HG03060 (cell line): ENCODE measurements around the gene NAV2.
A peak's percentile ranks its signal among the peaks of the same experiment; 100 is the strongest.
"Not testable (repeated sequence)": the region's sequence is repeated elsewhere in the genome, so short reads cannot be mapped to it uniquely, and the experiment has no call there.

Experiments used
- ATAC-seq: cut with Tn5 transposase; IDR thresholded peaks from one replicate; pipeline ENCODE4 v1.9.1; 2021; ENCODE audit warnings: low read depth, moderate number of reproducible peaks; ENCODE audit not compliant: unreplicated experiment

Gene NAV2

DNA sequence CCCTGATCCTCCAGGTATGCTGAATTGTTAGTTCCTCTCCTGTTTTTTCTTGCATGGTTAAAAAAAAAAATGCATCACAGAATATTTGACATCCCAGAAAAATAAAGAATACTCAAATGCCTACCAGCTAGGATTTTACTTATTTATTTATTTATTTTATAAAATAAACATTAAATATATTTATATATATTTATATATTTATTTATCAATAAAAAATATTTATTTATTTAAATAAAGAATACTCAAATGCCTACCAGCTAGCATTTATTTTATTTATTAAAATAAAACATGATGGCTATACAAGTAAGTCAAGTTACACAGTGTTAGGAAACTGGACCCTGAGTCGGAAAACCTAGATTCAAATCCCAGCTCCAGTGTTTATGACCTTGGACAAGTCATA is 164.1 kb downstream of the NAV2 start:
- no peak for ATAC-seq

DNA sequence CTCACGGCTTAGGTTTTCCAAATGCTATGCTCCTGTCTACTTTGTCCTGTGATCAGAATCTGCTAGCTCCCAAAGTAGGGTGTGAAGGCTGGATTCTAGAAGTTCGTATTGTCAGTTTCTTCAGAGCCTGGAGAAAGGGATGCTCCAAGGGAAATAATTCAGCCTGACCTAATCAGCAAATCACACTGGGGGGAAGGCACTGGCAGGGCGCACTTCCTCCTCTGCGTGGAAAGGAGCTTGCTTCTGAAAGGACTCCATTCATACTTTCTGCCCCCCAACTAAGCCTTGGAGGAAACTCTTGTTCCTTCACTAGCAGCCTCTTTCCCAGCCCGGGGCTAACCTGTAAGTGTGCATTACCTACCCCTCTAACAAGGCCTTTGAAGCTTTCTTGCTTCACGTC is 165.9 kb downstream of the NAV2 start:
- no peak for ATAC-seq

DNA sequence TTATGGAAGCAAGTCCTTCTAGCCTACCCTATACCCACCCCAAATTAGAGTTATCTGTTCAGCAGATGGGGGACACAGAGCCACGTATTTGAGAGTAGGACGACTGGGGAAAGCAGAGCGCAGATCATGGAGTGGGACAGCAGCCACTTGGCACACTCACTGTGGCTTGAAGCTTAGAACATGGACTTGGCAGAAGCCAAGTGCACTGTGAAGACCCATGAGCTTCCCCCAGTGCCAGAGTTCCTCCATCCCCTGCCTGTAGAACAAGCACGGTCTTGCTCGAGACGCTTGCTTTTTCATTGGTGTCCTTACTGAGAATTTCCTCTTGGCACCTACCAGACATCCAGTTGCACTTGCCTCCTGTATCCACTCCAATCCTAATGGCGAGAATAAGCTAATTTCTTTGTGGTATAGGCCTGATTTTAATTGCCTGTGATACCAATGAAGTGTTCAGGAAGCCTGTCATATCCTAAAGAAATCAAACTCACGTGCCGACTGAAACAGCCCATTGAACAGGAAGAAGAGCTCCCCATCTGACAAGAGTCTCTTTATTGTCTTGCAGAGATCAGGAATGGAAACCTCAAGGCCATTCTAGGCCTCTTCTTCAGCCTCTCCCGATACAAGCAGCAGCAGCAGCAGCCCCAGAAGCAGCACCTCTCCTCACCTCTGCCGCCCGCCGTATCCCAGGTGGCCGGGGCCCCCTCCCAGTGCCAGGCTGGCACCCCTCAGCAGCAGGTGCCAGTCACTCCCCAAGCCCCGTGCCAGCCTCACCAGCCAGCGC is 166.9 kb downstream of the NAV2 start:
- ATAC-seq = no peak

DNA sequence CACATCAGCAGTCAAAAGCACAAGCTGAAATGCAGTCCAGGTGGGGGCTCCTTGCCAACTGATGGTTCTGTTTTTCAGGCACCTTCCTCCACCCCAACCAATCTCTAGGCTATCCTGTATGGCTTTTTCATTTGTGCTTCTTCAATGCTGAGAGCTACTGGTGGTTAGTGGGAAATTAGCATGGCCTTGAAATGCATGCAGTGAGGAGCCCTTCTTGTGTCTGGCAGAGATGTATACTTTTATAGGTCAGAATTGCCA is 167.4 kb downstream of the NAV2 start:
- no peak for ATAC-seq

DNA sequence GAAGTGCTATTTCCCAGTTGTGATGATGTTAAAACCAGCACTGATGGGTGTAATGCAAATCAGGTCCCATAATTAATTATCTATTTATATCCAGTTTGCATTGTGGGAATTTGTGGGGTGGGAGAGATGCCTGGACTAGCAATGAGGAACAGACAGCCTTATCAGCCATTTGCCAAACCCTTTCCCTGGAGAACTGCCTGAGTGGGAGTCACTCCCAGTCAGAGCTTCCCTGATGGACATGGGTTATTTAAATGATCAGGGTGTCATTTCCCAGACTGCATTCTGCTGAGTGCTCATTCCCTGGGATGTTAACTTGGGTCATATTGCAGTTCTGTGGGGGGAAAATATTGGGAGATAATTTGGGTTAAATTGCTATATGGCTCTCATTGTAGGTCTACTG is 168.5 kb downstream of the NAV2 start:
- ATAC-seq = no peak

DNA sequence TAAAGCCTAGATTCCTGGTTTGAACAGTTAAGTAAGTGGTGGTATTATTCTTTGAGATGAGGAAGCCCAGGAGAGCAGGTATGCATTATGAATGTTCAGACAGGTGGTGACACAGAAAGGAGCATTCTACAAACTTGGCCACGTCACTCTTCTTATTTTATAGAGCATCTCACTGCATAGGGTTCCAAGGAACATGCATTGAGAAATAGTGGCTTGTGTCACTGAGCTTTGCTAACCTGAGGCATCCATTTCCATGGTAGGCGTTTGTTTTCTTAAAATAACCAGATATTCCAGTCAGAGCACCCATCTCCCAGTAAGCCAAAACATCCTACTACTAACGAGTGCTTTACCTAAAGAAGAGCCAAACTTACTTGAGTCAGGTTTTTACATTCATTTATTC is 169.7 kb downstream of the NAV2 start:
- no peak for ATAC-seq

DNA sequence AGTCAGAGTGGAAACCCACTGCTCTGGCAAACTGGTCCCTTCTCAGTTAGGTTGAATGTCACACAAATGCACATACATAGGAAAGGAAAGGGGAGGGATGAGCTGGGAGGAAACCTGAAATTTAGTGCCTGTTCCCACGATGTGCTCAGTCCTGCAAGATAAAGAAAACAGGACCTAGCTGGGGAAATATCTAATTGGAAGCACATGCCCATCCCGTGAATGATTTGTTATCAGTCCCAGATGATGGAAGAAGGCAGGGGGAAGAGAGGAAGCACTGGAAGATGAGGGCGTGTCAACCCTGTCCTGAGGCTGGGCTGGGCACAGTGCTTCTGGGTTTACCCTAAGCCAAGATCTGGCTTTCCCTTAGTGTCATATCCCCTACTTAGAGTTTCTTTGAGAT is 173.9 kb downstream of the NAV2 start:
- ATAC-seq = no peak

DNA sequence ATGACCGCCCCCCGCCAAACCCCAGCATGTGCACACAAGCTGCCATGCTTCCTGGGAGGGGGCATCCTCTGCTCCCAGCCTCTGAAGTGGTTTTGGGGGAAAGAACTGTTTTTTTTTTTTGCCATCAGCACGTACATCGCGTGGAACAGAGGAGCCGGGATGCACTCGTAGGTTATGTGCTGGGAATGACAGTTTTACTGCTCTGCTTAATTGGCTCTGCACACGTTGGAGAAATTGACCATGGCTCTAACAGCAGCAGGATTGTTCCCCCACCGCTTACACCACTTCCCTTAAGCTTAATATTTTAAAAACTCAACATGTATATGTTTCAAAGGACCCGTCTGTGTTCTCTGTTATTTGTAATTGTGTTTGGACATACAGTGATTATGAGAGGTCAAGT is 175.2 kb downstream of the NAV2 start:
- ATAC-seq = no peak

DNA sequence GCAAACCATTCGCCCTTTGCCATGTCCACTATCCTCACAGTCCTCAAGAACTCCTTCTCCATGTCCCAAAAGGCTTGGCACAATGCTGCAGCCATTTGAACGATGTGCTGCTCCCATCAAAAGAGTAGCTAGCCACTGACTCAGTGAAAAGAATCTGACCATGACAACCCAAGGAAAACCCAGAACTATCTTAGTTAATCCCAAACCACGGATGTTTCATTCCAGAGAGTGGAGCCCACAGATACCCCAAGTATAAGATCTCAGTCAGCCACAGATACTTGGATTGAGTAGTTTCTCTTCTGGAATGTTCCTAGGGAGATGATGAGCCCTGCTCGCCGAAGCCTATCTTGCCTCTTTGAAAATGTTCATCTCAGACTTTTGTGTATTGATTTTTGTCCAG is 176.9 kb downstream of the NAV2 start:
- ATAC-seq = no peak

DNA sequence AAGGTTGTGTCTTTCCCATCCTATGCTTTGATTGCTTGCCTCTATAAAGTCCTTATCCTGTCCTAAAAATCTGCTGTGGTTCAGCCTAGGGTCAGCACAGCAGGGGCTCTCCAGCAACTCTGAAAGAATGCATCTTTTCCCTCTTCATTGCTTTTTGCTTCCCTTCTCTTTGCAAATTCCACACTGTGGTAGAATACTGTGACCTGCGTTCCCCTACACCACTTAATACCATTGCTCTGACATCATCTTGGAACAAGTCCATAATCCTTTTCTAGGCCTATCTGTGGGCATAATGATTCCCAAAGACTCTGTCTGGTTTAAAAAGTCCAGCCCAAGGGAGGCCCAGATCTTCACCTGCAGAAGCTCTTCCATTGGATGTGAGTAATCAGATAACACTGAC is 177.7 kb downstream of the NAV2 start:
- no peak for ATAC-seq

DNA sequence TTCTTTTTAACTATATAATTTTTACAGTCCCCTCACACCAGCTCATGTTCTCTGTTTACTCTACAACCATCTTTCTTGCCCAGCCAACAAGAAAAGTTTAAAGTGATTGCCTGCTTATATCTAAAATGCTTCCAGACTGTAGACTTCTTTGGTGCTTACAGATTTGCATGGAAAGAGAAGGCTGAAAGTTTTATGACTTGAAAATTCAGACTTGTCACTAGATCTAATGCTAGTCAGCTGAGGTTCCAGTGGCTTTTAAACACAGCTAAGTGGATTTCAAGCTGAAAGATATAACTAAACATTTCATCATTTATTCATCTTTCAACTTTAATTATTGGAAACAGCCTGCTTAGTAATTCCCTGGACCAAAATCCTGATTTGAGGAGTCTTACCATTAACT is 178.4 kb downstream of the NAV2 start:
- no peak for ATAC-seq

DNA sequence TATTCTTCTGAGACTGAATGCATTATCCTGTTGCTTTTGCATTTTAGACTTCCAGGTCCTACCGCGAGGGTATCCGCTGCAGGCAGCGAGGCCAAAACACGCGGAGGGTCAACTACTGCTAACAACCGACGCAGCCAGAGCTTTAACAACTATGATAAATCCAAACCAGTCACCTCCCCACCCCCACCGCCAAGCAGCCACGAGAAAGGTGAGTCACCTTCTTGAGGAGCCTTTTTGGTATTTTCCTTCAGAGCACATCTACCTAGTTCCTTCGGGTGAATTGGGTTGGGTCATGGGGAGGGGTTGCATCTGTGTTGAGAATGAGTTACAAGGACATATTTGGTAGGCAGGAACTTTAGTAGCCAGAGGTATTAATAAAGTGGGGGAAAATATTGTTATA is 179.8 kb downstream of the NAV2 start:
- no peak for ATAC-seq

DNA sequence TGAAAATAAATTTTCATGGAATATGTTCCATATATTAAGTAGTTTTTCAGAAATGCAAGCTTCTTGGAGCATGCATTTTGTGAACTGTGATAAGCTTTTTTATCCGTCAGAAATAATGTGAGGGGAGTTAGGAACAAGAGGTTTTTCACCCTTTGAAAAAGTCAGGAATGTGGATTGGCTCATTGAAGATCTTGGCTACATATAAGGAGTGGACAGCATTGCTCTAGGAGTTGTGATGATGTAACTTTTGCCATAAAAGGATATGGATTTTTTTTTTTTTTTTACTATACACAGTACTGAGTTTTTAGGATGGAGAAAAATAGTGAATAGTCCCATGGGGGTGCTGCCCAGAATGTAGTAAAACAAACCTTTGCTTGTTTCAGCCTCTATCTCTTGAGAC is 180.2 kb downstream of the NAV2 start:
- ATAC-seq = no peak

DNA sequence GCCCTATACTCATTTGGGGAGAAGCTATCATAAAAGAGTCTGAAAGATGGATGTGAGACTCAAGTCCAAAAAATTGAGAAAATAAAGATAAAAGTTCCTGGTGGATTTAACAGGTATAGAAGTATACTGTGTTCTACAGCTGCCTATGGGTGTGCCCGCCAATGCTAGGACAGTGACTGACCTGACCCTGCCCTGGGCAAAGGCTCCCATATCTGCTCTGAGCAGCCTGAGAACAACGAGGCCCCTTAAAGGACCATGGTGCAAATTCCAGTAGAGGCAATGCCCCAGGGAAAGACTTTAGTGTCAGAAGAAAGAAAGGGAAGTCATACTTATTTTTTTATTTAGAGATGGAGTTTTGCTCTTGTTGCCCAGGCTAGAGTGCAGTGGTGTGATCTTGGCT is 181.8 kb downstream of the NAV2 start:
- ATAC-seq = no peak

DNA sequence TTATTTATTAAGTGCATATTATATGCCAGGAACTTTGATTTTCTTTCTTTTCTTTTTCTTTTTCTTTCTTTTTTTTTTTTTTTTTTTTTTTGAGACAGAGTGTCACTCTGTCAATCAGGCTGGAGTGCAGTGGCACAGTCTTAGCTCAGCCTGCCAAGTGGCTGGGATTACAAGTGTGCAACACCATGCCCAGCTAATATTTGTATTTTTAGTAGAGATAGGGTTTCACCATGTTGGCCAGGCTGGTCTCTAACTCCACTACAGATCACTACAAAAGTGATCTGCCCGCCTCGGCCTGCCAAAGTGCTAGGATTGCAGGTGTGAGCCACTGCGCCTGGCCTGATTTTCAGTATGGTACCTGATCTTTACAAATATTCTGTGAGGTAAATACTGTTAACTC is 182.4 kb downstream of the NAV2 start:
- ATAC-seq = not testable (repeated sequence)

DNA sequence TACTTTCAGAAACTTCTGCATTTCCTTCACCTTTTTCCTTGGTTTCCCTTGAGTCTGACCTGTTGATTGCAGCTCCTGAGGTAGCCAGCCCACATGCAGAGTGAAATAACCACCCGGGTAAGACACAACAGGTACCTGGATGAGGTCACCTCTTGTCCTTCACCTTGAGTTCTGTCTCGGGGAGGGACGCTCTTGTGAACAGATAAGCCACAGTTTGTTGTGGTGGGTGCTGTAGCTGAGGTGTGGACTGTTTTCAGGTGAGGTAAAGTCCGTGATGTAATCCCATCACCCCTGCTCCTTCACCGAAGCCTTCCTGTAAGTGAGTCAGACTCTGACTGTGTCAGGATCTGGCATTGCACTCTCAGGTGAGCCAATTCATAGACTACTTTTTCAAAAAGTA is 183.1 kb downstream of the NAV2 start:
- ATAC-seq = no peak

DNA sequence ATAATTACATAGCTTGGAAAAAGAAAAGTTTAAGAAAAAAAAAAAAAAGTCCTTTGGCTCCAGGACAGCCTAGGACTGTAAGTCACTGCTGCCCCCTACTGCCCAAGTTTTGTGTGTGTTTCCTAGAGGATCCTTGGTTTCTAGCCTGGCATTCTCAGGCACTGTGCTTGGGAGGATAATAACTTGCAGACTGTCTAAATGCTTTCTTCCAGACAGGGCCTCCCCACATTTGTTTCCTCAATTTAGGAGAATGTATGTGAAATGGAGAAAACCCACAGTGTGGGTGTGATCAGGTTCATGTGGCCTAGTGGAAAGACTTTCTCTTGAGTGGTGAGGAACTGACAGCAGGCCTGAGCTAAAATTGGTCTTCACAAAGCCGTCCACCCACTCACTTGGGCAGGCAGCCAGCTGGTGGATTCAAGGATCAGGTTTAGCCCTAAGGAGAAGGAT is 191.0 kb downstream of the NAV2 start:
- ATAC-seq = no peak

DNA sequence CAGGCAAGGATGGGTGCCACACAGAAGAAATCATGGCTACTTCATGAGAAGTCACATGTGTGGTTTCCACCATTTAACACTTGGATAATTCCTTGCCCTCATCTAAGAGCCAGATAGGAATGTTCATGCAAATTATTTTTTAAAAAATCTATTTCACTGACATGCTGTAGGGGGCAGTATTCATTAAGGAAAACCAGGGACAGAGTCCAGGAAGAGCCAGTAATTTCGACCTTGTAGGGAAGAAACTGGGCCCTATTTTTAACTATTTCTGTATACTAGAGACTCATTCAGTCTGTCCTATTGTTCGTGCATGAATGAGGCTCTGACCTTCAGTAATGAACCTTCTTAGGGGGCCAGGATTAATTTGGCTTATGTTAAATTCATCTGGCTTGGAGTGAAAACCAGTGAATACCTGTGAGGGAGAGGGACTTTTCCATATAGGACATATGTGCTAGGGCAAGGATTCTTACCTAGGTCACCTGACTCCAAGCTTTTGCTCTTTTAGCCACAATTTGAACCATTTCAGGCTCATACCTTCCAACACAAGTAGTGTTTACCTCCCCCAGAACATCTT is 192.7 kb downstream of the NAV2 start:
- ATAC-seq = no peak

DNA sequence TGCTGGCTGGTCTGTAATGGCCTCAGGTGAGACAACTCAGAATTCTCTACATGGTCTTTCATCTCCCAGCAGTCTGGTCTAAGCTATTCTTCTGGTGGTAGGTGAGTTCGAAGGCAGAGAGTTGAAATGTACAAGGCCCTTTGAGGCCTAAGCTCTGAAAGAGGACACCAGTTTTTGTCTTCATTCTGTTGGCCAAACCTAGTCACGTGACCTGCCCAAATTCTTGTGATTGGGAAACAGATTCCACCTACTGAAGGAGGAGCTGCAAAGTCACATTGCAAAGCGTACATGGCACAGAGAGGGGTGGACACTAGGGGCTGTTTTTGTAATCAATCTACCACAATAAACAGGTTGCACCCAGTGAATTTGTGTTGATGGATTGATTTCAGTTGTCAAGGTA is 193.5 kb downstream of the NAV2 start:
- no peak for ATAC-seq

DNA sequence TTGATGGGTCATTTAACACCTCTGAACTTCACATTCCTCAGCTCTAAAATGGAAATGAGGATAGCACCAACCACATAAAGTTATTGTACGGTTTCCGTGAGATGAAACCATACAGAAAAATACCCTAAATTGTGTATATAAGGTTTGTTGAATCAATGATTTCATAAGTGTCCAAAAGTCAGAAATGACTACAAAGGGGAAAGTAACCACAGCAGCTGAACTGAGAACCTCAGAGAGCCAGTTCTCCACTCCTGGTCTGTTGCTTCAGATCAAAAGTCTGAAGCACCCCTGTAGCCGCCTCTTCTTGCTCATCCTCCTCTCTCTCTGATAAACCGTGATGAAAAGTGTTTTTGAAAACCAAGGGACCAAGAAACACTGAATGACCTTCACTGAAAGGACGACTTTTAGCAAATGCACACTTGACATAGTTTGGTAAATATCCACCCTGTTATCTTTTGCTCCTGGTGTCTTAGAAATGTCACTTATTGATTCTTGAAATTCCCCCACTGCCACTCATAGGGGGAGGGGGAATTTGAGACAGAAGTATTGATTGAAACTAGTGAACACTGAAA is 194.5 kb downstream of the NAV2 start:
- ATAC-seq = peak; percentile 62

DNA sequence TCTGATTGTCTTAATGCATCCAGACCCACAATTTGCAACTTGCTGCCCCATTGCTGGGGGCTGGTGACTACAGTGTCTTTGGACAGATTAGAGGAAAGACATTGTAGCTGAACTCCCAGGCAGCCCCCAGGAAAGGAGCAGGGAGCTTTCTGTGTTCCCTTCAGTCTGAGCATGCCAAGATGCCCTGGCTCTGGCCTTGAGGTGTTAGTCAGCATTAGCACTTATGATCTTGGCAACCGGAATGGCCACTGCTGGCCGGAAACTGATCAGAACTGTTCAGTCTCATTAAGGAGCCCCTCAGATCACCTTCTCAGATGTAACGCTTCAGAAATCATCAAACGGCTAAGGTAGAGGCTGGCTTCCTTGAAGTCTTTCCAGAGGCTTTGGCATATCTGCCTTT is 195.2 kb downstream of the NAV2 start:
- ATAC-seq = no peak

DNA sequence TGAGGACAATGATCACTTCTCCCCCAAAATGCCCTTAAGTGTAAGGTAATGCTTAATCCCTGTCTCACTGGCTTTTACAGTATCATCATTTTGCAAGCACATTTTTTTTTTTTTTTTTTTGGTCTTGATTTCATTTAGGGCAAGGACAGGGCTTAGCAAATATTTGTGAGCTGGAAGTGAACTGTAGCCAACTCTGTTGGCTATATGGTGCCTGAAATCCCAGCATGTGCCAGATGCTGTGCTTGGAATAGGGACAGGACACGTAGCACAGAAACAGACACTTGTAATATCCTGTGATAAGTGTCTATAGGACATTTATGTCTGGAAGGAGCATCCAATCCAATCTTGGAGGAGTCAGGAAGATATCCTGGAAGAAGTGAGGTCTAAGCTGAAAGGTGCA is 198.3 kb downstream of the NAV2 start:
- no peak for ATAC-seq
